ENCODE results near the gene HBS1L.

- TF ChIP-seq CTCF (IDR thresholded peaks at IDR 0.05; ENCODE audit: insufficient read depth, low read length, poor library complexity, severe bottlenecking) (no peak), EZH2phosphoT487 (conservative IDR thresholded peaks at IDR 0.05; ENCODE audit: low read length) (no peak)
Observed at GRCh38 chr6:135022050-135022697, 32.4 kb downstream of the HBS1L start.

All from SU-DHL-6 (cell line).